Mammary epithelial cell (primary cell): Measurements from ENCODE around the gene PRPF8.

Source experiments
- CTCF ChIP-seq, 2 donors: IDR thresholded peaks in 1 of 2; conservative IDR thresholded peaks in 1 of 2; 2 replicates each; pipeline ENCODE4 v1.5.1; 2011 to 2012; ENCODE audit warnings: inconsistent platforms in 2 of 2, low read length in 2 of 2, mild to moderate bottlenecking in 2 of 2, control low read depth in 1 of 2, low read depth in 1 of 2; ENCODE audit not compliant: insufficient read depth in 1 of 2; ENCODE audit errors: extremely low read depth in 1 of 2
- EZH2 ChIP-seq: IDR thresholded peaks from 2 replicates; pipeline ENCODE4 v1.6.1; 2012; ENCODE audit warnings: low read length, inconsistent platforms, borderline replicate concordance

- TF ChIP-seq CTCF (conservative IDR thresholded peaks at IDR 0.05 in 1 of 2, IDR thresholded peaks at IDR 0.05 in 1 of 2; ENCODE audit: extremely low read depth in 1 of 2, insufficient read depth in 1 of 2, low read depth in 1 of 2, low read length in 2 of 2) (no peak), EZH2 (no peak)
Measured at GRCh38 chr17:1649844-1650501, 34.7 kb downstream of the PRPF8 start, which contains the start of gene RILP.
